ENCODE measurements around the gene GJC1.

DNA sequence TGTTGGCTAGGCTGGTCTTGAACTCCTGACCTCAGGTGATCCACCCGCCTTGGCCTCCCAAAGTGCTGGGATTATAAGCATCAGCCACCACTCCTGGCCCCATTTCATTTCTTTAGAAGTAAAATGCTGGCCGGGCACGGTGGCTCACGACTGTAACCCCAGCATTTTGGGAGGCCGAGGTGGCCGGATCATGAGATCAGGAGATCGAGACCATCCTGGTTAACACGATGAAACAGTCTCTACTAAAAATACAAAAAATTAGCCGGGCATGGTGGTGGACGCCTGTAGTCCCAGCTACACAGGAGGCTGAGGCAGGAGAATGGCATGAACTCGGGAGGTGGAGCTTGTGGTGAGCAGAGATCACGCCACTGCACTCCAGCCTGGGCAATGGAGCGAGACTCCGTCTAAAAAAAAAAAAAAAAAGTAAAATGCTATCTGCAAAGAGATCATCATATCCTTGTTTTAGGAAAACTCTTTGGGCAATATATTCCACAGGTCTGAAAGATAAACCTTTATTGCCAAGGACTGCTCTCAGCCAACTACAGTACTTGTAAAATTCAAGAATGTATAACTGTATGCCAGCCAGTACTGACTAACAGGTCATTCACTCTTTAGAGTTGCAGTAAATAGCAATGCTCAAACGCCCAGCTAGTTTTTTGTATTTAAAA lies 3.8 kb downstream of the GJC1 start:
- TF ChIP-seq, protein P1, sequence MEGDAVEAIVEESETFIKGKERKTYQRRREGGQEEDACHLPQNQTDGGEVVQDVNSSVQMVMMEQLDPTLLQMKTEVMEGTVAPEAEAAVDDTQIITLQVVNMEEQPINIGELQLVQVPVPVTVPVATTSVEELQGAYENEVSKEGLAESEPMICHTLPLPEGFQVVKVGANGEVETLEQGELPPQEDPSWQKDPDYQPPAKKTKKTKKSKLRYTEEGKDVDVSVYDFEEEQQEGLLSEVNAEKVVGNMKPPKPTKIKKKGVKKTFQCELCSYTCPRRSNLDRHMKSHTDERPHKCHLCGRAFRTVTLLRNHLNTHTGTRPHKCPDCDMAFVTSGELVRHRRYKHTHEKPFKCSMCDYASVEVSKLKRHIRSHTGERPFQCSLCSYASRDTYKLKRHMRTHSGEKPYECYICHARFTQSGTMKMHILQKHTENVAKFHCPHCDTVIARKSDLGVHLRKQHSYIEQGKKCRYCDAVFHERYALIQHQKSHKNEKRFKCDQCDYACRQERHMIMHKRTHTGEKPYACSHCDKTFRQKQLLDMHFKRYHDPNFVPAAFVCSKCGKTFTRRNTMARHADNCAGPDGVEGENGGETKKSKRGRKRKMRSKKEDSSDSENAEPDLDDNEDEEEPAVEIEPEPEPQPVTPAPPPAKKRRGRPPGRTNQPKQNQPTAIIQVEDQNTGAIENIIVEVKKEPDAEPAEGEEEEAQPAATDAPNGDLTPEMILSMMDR (IDR thresholded peaks at IDR 0.05; ENCODE audit: poor library complexity, severe bottlenecking) = no peak
- no peak for TF ChIP-seq EZH2 (IDR thresholded peaks at IDR 0.05; ENCODE audit: borderline replicate concordance, insufficient read depth, low read length, poor library complexity, severe bottlenecking)
- no peak for TF ChIP-seq SMC3 (conservative IDR thresholded peaks at IDR 0.05; ENCODE audit: poor library complexity)
- no peak for TF ChIP-seq POLR2AphosphoS5 (IDR thresholded peaks at IDR 0.05)
- TF ChIP-seq, protein P2, sequence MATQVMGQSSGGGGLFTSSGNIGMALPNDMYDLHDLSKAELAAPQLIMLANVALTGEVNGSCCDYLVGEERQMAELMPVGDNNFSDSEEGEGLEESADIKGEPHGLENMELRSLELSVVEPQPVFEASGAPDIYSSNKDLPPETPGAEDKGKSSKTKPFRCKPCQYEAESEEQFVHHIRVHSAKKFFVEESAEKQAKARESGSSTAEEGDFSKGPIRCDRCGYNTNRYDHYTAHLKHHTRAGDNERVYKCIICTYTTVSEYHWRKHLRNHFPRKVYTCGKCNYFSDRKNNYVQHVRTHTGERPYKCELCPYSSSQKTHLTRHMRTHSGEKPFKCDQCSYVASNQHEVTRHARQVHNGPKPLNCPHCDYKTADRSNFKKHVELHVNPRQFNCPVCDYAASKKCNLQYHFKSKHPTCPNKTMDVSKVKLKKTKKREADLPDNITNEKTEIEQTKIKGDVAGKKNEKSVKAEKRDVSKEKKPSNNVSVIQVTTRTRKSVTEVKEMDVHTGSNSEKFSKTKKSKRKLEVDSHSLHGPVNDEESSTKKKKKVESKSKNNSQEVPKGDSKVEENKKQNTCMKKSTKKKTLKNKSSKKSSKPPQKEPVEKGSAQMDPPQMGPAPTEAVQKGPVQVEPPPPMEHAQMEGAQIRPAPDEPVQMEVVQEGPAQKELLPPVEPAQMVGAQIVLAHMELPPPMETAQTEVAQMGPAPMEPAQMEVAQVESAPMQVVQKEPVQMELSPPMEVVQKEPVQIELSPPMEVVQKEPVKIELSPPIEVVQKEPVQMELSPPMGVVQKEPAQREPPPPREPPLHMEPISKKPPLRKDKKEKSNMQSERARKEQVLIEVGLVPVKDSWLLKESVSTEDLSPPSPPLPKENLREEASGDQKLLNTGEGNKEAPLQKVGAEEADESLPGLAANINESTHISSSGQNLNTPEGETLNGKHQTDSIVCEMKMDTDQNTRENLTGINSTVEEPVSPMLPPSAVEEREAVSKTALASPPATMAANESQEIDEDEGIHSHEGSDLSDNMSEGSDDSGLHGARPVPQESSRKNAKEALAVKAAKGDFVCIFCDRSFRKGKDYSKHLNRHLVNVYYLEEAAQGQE (IDR thresholded peaks at IDR 0.05; ENCODE audit: borderline replicate concordance) = no peak
- no peak for TF ChIP-seq RAD21 (conservative IDR thresholded peaks at IDR 0.05)
